Trophoblast cell (in vitro differentiated cells and primary cell): ENCODE results near the gene AMACR.

ENCODE experiments used
- DNase-seq, 2 donors: peaks; one replicate each; pipeline ENCODE4 v3.0.0-alpha.2; 2016
- H2AFZ ChIP-seq: 2 replicates; pipeline ENCODE4 v1.6.1; 2013; ENCODE audit warnings: low read length, moderate library complexity, mild to moderate bottlenecking; ENCODE audit not compliant: insufficient read depth, poor library complexity
- H2AK5ac ChIP-seq: 2 replicates; pipeline ENCODE4 v1.6.1; 2013; ENCODE audit warnings: mild to moderate bottlenecking, low read length
- H2BK120ac ChIP-seq: 2 replicates; pipeline ENCODE4 v1.6.1; 2013; ENCODE audit warnings: low read length, mild to moderate bottlenecking, moderate library complexity; ENCODE audit not compliant: insufficient read depth, poor library complexity
- H2BK12ac ChIP-seq: 2 replicates; pipeline ENCODE4 v1.6.1; 2013; ENCODE audit warnings: mild to moderate bottlenecking, low read length, moderate library complexity
- H2BK5ac ChIP-seq: 2 replicates; pipeline ENCODE4 v1.6.1; 2013; ENCODE audit warnings: low read length, low read depth, moderate library complexity, mild to moderate bottlenecking; ENCODE audit not compliant: poor library complexity
- H3K14ac ChIP-seq: 2 replicates; pipeline ENCODE4 v1.6.1; 2013; ENCODE audit warnings: mild to moderate bottlenecking, low read length
- H3K18ac ChIP-seq: 2 replicates; pipeline ENCODE4 v1.6.1; 2013; ENCODE audit warnings: mild to moderate bottlenecking, low read length
- H3K23ac ChIP-seq: 2 replicates; pipeline ENCODE4 v1.6.1; 2013; ENCODE audit warnings: low read length
- H3K27ac ChIP-seq: 2 replicates; pipeline ENCODE4 v1.5.1; 2013; ENCODE audit warnings: low read depth, mild to moderate bottlenecking, inconsistent platforms, low read length, moderate library complexity
- H3K27me3 ChIP-seq: 2 replicates; pipeline ENCODE4 v1.6.1; 2013; ENCODE audit warnings: inconsistent platforms, mild to moderate bottlenecking, low read length, moderate library complexity; ENCODE audit not compliant: insufficient read depth
- H3K36me3 ChIP-seq, 2 experiments: 1 replicate in 1 of 2; 2 replicates in 1 of 2; pipeline ENCODE4 v1.6.1; 2013; ENCODE audit warnings: low read length in 2 of 2, mild to moderate bottlenecking in 2 of 2, moderate library complexity in 1 of 2; ENCODE audit not compliant: insufficient read depth in 2 of 2, control insufficient read depth in 1 of 2
- H3K4ac ChIP-seq: 2 replicates; pipeline ENCODE4 v1.6.1; 2013; ENCODE audit warnings: low read depth, mild to moderate bottlenecking, low read length, moderate library complexity
- H3K4me1 ChIP-seq, 2 experiments: 1 replicate in 1 of 2; 2 replicates in 1 of 2; pipeline ENCODE4 v1.6.1; 2013; ENCODE audit warnings: low read length in 2 of 2, mild to moderate bottlenecking in 2 of 2, moderate library complexity in 1 of 2; ENCODE audit not compliant: insufficient read depth in 2 of 2, control insufficient read depth in 1 of 2
- H3K4me2 ChIP-seq: 2 replicates; pipeline ENCODE4 v1.6.1; 2013; ENCODE audit warnings: inconsistent platforms, mild to moderate bottlenecking, low read length, moderate library complexity
- H3K4me3 ChIP-seq: 2 replicates; pipeline ENCODE4 v1.5.1; 2013; ENCODE audit warnings: mild to moderate bottlenecking, low read depth, low read length, inconsistent platforms
- H3K79me1 ChIP-seq: one replicate; pipeline ENCODE4 v1.6.1; 2013; ENCODE audit warnings: low read length
- H3K79me2 ChIP-seq: 2 replicates; pipeline ENCODE4 v1.6.1; 2013; ENCODE audit warnings: low read length, mild to moderate bottlenecking; ENCODE audit not compliant: control insufficient read depth, insufficient read depth, poor library complexity
- H3K9ac ChIP-seq: 2 replicates; pipeline ENCODE4 v1.6.1; 2013; ENCODE audit warnings: mild to moderate bottlenecking, low read length
- H3K9me3 ChIP-seq: 2 replicates; pipeline ENCODE4 v1.6.1; 2013; ENCODE audit warnings: low read depth, mild to moderate bottlenecking, control low read depth, inconsistent platforms, low read length; ENCODE audit not compliant: insufficient read depth
- H4K12ac ChIP-seq: 2 replicates; pipeline ENCODE4 v1.6.1; 2013; ENCODE audit warnings: low read depth, mild to moderate bottlenecking, low read length, moderate library complexity
- H4K8ac ChIP-seq: 2 replicates; pipeline ENCODE4 v1.6.1; 2013; ENCODE audit warnings: low read depth, mild to moderate bottlenecking, low read length, moderate library complexity
- H4K91ac ChIP-seq: one replicate; pipeline ENCODE4 v1.6.1; 2013; ENCODE audit warnings: low read depth, mild to moderate bottlenecking, low read length, moderate library complexity
- WGBS: extraction: QIAGEN DNeasy Blood & Tissue Kit; methylation state at CpG from one replicate; pipeline ENCODE4 v1.1.7; 2013; ENCODE audit warnings: missing lambda C conversion rate; ENCODE audit not compliant: insufficient read length, insufficient coverage; ENCODE audit errors: extremely low coverage; 5-methylcytosine and 5-hydroxymethylcytosine counted together

The AMACR gene

DNA sequence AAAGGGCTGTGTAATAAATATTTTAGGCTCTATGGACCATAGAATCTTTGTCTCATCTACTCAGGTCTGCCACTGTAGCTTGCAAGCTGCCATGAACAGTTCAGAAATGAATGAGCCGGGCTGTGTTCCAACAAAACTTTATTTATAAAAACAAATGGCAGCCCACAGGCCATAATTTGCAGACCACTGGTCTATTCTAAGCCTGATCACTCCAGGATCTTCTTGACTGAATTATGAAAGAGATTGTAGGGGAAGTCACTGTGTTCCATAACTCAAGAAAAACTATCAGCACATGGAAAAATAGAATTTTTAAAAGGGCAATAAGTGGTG is 46.5 kb upstream of the AMACR start:
- Histone ChIP-seq H4K91ac (no peak overlapping the region), H3K4me1 (peaks cover 0 to 2% of the 10 kb centered on the region in 2 experiments), H2BK5ac (no peak overlapping the region), H3K18ac (no peak overlapping the region), H3K79me2 (no peaks in the 10 kb centered on the region), H3K23ac (no peak overlapping the region), H3K9me3 (no peaks in the 10 kb centered on the region), H4K8ac (no peak overlapping the region), H2AFZ (no peak overlapping the region), H2BK12ac (no peak overlapping the region), H3K27me3 (no peaks in the 10 kb centered on the region), H3K4ac (no peak overlapping the region), H3K14ac (no peak overlapping the region), H3K36me3 (no peaks in the 10 kb centered on the region), H4K12ac (no peak overlapping the region), H3K4me2 (no peak overlapping the region), H3K4me3 (no peak overlapping the region), H3K79me1 (no peaks in the 10 kb centered on the region), H3K27ac (no peak overlapping the region), H2BK120ac (no peak overlapping the region), H3K9ac (no peak overlapping the region), H2AK5ac (no peak overlapping the region)
- WGBS: no CpG with 5 or more reads among the region's 1 CpG
- no peak for DNase-seq

DNA sequence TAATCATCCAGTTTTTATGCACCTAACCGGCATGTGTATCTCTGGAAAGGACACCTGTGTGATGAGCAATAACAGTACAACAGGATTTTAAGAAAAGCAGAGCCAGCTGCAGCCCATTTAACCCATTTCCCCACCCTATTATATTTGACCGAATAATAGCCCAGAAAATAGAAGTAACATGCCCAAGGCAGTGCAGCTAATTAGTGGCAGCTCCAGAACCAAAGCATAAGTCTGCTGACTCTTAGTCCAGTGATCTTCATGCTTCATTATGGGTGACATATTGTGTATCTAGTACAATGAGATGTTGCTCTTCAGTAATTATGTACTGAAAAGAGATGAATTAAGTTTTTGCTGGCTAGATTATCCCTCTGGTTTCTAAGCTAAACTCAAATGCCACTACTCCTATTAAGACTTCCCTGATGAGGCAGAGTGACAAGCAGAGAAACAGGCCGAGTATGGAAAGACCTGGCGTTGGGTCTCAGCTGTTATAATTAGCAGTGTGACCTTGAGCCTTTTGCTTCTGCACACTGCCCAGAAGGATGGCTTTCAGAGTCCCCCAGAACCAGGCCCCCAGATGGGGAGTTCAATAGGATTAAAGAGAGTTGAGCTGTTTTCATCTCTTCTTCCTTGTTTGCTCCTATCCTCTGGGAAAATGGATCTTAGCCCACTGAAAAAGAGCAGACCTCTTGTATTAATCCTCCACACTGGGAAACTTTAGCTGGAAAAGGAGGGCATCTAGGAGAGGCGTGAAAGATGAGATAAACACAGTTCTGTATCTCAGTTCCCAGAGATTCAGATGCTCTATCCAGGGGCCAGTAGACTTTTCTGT is 45.9 kb upstream of the AMACR start:
- H2BK5ac ChIP-seq: no peak overlapping the region
- H4K91ac ChIP-seq: no peak overlapping the region
- DNase-seq: no peak
- H3K4ac ChIP-seq: no peak overlapping the region
- no peak overlapping the region for H2BK120ac ChIP-seq
- no peak overlapping the region for H4K8ac ChIP-seq
- no peaks in the 10 kb centered on the region for H3K36me3 ChIP-seq
- H3K14ac ChIP-seq: no peak overlapping the region
- H3K27ac ChIP-seq: no peak overlapping the region
- no CpG with 5 or more reads among the region's 5 CpGs for WGBS
- H2BK12ac ChIP-seq: no peak overlapping the region
- H2AK5ac ChIP-seq: no peak overlapping the region
- H3K79me1 ChIP-seq: no peaks in the 10 kb centered on the region
- H3K9me3 ChIP-seq: no peaks in the 10 kb centered on the region
- no peak overlapping the region for H3K18ac ChIP-seq
- H3K79me2 ChIP-seq: no peaks in the 10 kb centered on the region
- no peak overlapping the region for H3K23ac ChIP-seq
- no peak overlapping the region for H3K9ac ChIP-seq
- H4K12ac ChIP-seq: no peak overlapping the region
- no peak overlapping the region for H3K4me3 ChIP-seq
- H3K4me2 ChIP-seq: no peak overlapping the region
- peaks cover 0 to 2% of the 10 kb centered on the region in 2 experiments for H3K4me1 ChIP-seq
- no peaks in the 10 kb centered on the region for H3K27me3 ChIP-seq
- H2AFZ ChIP-seq: no peak overlapping the region

DNA sequence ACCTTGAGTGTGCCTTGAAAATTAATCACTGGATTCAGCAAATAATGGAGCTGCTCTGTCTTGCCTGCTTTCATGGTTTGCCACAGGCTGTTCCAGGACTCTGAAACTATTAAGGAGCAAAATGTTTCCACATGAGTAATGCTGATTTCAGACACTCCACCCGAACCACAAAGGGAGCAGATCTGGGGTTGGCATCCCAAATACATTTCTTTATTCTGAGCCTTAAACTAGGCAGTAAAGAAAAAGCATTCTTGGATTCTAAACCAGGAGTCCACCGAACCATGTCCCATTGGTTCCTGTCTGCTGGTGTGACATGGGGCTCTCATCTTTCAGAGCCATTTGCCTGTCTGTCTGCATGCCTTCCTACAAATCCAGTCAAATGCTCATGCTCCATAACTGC is 45.3 kb upstream of the AMACR start:
- no peak overlapping the region for H2BK120ac ChIP-seq
- no peak overlapping the region for H3K14ac ChIP-seq
- H4K91ac ChIP-seq: no peak overlapping the region
- no peaks in the 10 kb centered on the region for H3K79me2 ChIP-seq
- H3K79me1 ChIP-seq: no peaks in the 10 kb centered on the region
- H3K4me1 ChIP-seq: peaks cover 0 to 2% of the 10 kb centered on the region in 2 experiments
- H3K23ac ChIP-seq: no peak overlapping the region
- H2BK12ac ChIP-seq: no peak overlapping the region
- H3K4me2 ChIP-seq: no peak overlapping the region
- H3K4me3 ChIP-seq: no peak overlapping the region
- H3K9ac ChIP-seq: no peak overlapping the region
- no peak overlapping the region for H3K18ac ChIP-seq
- H3K4ac ChIP-seq: no peak overlapping the region
- H2AFZ ChIP-seq: no peak overlapping the region
- no peak overlapping the region for H4K8ac ChIP-seq
- no peak overlapping the region for H2AK5ac ChIP-seq
- peak in 1 of 2 donors; percentile 5 for DNase-seq
- no peak overlapping the region for H3K27ac ChIP-seq
- WGBS: no CpG with 5 or more reads among the region's 2 CpGs
- no peaks in the 10 kb centered on the region for H3K27me3 ChIP-seq
- H3K36me3 ChIP-seq: no peaks in the 10 kb centered on the region
- no peak overlapping the region for H4K12ac ChIP-seq
- H2BK5ac ChIP-seq: no peak overlapping the region
- H3K9me3 ChIP-seq: no peaks in the 10 kb centered on the region

DNA sequence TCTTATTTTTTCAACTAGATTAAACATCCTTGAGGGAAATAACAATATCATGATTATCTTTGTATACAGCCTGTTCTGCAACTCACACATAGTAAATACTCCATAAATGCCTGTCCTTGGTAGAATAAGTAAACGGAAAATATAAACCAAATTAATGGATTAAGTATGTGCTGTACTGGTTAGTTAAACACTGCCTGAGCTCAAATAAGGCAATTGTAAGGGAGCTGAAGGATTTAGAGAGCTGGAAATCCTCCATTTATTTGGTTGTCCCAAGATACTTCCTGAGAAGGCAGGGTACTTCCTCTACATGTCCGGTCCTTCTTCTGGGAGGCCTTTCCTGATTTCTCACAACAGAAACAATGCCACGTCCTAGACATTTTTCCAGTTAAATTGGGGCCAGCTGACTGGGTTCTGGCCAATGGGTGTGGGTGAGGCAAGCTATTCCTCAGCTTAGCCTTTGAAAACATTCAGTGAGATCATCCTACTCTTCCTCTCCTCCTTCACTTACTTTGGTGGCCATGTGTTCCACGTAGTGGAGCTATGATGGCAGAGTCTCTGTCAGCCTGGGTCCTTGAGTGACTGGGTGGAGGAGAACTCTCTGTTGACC is 43.6 kb upstream of the AMACR start:
- no peak overlapping the region for H2BK120ac ChIP-seq
- H3K4me2 ChIP-seq: no peak overlapping the region
- H3K27me3 ChIP-seq: no peaks in the 10 kb centered on the region
- no peak overlapping the region for H3K23ac ChIP-seq
- H2BK12ac ChIP-seq: no peak overlapping the region
- no peak overlapping the region for H3K18ac ChIP-seq
- H3K9me3 ChIP-seq: peaks cover 2% of the 10 kb centered on the region
- no peak overlapping the region for H3K14ac ChIP-seq
- no peaks in the 10 kb centered on the region for H3K79me1 ChIP-seq
- H3K36me3 ChIP-seq: no peaks in the 10 kb centered on the region
- no peak overlapping the region for H2BK5ac ChIP-seq
- H4K12ac ChIP-seq: no peak overlapping the region
- H3K4me3 ChIP-seq: no peak overlapping the region
- no peak overlapping the region for H3K4ac ChIP-seq
- no peaks in the 10 kb centered on the region for H3K79me2 ChIP-seq
- H4K8ac ChIP-seq: no peak overlapping the region
- no peak overlapping the region for H3K27ac ChIP-seq
- no peak overlapping the region for H4K91ac ChIP-seq
- no CpG with 5 or more reads among the region's 4 CpGs for WGBS
- no peak for DNase-seq
- H2AK5ac ChIP-seq: no peak overlapping the region
- H2AFZ ChIP-seq: no peak overlapping the region
- H3K9ac ChIP-seq: no peak overlapping the region
- H3K4me1 ChIP-seq: peaks cover 0 to 2% of the 10 kb centered on the region in 2 experiments
